HG03064 (cell line): ENCODE results near the gene ATXN1L.
A peak's percentile ranks its signal among the peaks of the same experiment; 100 is the strongest.
"Not testable (repeated sequence)": the region's sequence is repeated elsewhere in the genome, so short reads cannot be mapped to it uniquely, and the experiment has no call there.

Experiments
- ATAC-seq: cut with Tn5 transposase; IDR thresholded peaks from one replicate; pipeline ENCODE4 v1.9.1; 2021; ENCODE audit warnings: low read depth; ENCODE audit not compliant: unreplicated experiment

ATXN1L gene

GRCh38 chr16:71845639-71846430 is at the start of gene ATXN1L:
ATXN1L (plus strand) TSS chr16:71845976; CDS start chr16:71849741, 3,765 bp downstream.
- ATAC-seq, result peak; percentile 51

- ATAC-seq, result no peak
Observed at GRCh38 chr16:71796501-71797097, 49.2 kb upstream of the ATXN1L start.

- no peak for ATAC-seq
Observed at GRCh38 chr16:71803305-71803690, 42.5 kb upstream of the ATXN1L start.

- peak; percentile 31 for ATAC-seq
Observed at GRCh38 chr16:71807905-71808592, 37.7 kb upstream of the ATXN1L start.

- peak; percentile 68 for ATAC-seq
Observed at GRCh38 chr16:71808593-71809459, 37.0 kb upstream of the ATXN1L start, which contains the start of gene AP1G1. AP1G1 (minus strand) TSS chr16:71808834; CDS start chr16:71789479, 19,355 bp downstream.

- ATAC-seq, result not testable (repeated sequence)
Observed at GRCh38 chr16:71810155-71810530, 35.6 kb upstream of the ATXN1L start.

GRCh38 chr16:71811261-71811803 is 34.4 kb upstream of the ATXN1L start:
- no peak for ATAC-seq

GRCh38 chr16:71817155-71817500 is 28.6 kb upstream of the ATXN1L start:
- not testable (repeated sequence) for ATAC-seq

- no peak for ATAC-seq
Observed at GRCh38 chr16:71826533-71827017, 19.2 kb upstream of the ATXN1L start.

- ATAC-seq, result no peak
Observed at GRCh38 chr16:71830359-71830758, 15.4 kb upstream of the ATXN1L start.

- not testable (repeated sequence) for ATAC-seq
Observed at GRCh38 chr16:71831698-71832097, 14.1 kb upstream of the ATXN1L start.

- not testable (repeated sequence) for ATAC-seq
Observed at GRCh38 chr16:71832112-71832511, 13.7 kb upstream of the ATXN1L start.

GRCh38 chr16:71834291-71834690 is 11.5 kb upstream of the ATXN1L start:
- ATAC-seq, result no peak

GRCh38 chr16:71837150-71837549 is 8.6 kb upstream of the ATXN1L start:
- no peak for ATAC-seq

- ATAC-seq, result no peak
Observed at GRCh38 chr16:71840052-71840451, 5.7 kb upstream of the ATXN1L start.

- no peak for ATAC-seq
Observed at GRCh38 chr16:71843572-71843971, 2.2 kb upstream of the ATXN1L start.

- ATAC-seq, result no peak
Observed at GRCh38 chr16:71846431-71846830, 655 bp downstream of the ATXN1L start.

GRCh38 chr16:71847096-71847495 is 1.3 kb downstream of the ATXN1L start:
- no peak for ATAC-seq

- no peak for ATAC-seq
Observed at GRCh38 chr16:71848622-71849021, 2.8 kb downstream of the ATXN1L start.

GRCh38 chr16:71851746-71852145 is 6.0 kb downstream of the ATXN1L start:
- no peak for ATAC-seq
